ENCODE data around the gene APOM. TPM values are rescaled to one million over a fixed set of nuclear protein-coding genes. Genes with fewer than 3 reads are reported as not detected.

APOM gene
- total RNA-seq, 1 donor from 2014 or later = not detected

GRCh38 chr6:31697555-31697954 is 41.9 kb downstream of the APOM start:
- no peak overlapping the region for H3K4me3 ChIP-seq
- no peaks in the 10 kb centered on the region for H3K9me3 ChIP-seq
- intact Hi-C loops (cut with DNase I) = no loop called here
- peaks cover 23% of the 10 kb centered on the region for H3K4me1 ChIP-seq
- no peak for TF ChIP-seq CTCF (IDR thresholded peaks at IDR 0.05)
- no peak for TF ChIP-seq POLR2AphosphoS5 (IDR thresholded peaks at IDR 0.05; ENCODE audit: insufficient read depth in 1 of 2, low read depth in 1 of 2)
- TF ChIP-seq POLR2A (IDR thresholded peaks at IDR 0.05) = no peak
- H3K36me3 ChIP-seq = peaks cover 0 to 59% of the 10 kb centered on the region in 2 donors
- H3K27ac ChIP-seq = no peak overlapping the region
- DNase-seq (ENCODE audit: extremely low spot score in 2 of 2) = no peak
- H3K27me3 ChIP-seq = no peaks in the 10 kb centered on the region

GRCh38 chr6:31700740-31701401 is 45.2 kb downstream of the APOM start:
- no peak for TF ChIP-seq POLR2A (IDR thresholded peaks at IDR 0.05)
- no peak for TF ChIP-seq CTCF (IDR thresholded peaks at IDR 0.05)
- no peak for TF ChIP-seq POLR2AphosphoS5 (IDR thresholded peaks at IDR 0.05; ENCODE audit: insufficient read depth in 1 of 2, low read depth in 1 of 2)
- H3K9me3 ChIP-seq = no peaks in the 10 kb centered on the region
- no peaks in the 10 kb centered on the region for H3K27me3 ChIP-seq
- H3K4me3 ChIP-seq = no peak overlapping the region
- H3K4me1 ChIP-seq = peaks cover 28% of the 10 kb centered on the region
- peaks cover 0 to 28% of the 10 kb centered on the region in 2 donors for H3K36me3 ChIP-seq
- DNase-seq (ENCODE audit: extremely low spot score in 2 of 2) = no peak
- H3K27ac ChIP-seq = peak overlapping the region; percentile 98
- intact Hi-C loops (cut with DNase I) = loop anchor here (2.0 kb wide), 1 partner anchor 32 kb away; the partner anchor contains the start of gene LY6G5B

- Histone ChIP-seq H3K36me3 (peaks cover 0 to 19% of the 10 kb centered on the region in 2 donors), H3K4me1 (peaks cover 28% of the 10 kb centered on the region), H3K27me3 (no peaks in the 10 kb centered on the region), H3K27ac (peak overlapping the region; percentile 98), H3K4me3 (peak overlapping the region; percentile 71 to 80), H3K9me3 (no peaks in the 10 kb centered on the region)
- intact Hi-C loops (cut with DNase I) = loop anchor here (2.0 kb wide), 1 partner anchor 33 kb away; the partner anchor contains the start of gene LY6G5B
- DNase-seq (ENCODE audit: extremely low spot score in 2 of 2) = no peak
- TF ChIP-seq POLR2AphosphoS5 (IDR thresholded peaks at IDR 0.05; ENCODE audit: insufficient read depth in 1 of 2, low read depth in 1 of 2) (no peak), CTCF (IDR thresholded peaks at IDR 0.05) (no peak), POLR2A (IDR thresholded peaks at IDR 0.05) (no peak)
Observed at GRCh38 chr6:31701666-31702404, 46.1 kb downstream of the APOM start.

- intact Hi-C loops (cut with DNase I) = no loop called here
- no peak for DNase-seq (ENCODE audit: extremely low spot score in 2 of 2)
- H3K4me3 ChIP-seq = peak overlapping the region; percentile 71 to 80
- TF ChIP-seq POLR2AphosphoS5 (IDR thresholded peaks at IDR 0.05; ENCODE audit: insufficient read depth in 1 of 2, low read depth in 1 of 2) (no peak), POLR2A (IDR thresholded peaks at IDR 0.05) (no peak), CTCF (IDR thresholded peaks at IDR 0.05) (no peak)
- H3K4me1 ChIP-seq = peaks cover 28% of the 10 kb centered on the region
- H3K27ac ChIP-seq = peak overlapping the region; percentile 98
- peaks cover 0 to 15% of the 10 kb centered on the region in 2 donors for H3K36me3 ChIP-seq
- H3K27me3 ChIP-seq = no peaks in the 10 kb centered on the region
- H3K9me3 ChIP-seq = no peaks in the 10 kb centered on the region
Observed at GRCh38 chr6:31702405-31702818, 46.7 kb downstream of the APOM start.
